Activated T-cell treated with anti-CD3 and anti-CD28 coated beads, Interleukin-2, amount 50 U/mL, for 1 hour (primary cell): ENCODE results near the gene PLXNA4.

Experiments used
- DNase-seq: peaks from one replicate; pipeline ENCODE4 v3.0.0-alpha.2; 2020

PLXNA4 gene

GRCh38 chr7:132533916-132534315 is 42.4 kb downstream of the PLXNA4 start:
- no peak for DNase-seq

DNA sequence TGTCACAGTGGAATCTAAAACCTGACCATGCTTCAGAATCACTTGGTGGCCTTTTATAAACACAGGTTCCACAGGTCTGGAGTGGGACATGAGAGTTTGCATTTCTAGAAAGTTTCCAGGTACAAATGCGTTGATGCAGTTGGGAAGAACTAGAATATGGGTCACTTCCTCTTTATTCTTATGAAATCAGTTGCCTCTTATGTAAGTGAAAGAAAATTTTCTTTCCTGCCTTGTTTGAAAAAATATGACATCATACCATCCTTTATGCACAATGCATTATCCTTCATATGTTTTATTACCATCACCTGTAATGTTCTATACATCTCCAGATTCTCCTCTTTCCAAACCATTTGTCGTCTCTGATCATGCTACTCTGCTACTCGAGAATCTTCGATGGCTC is 44.0 kb downstream of the PLXNA4 start:
- no peak for DNase-seq

DNA sequence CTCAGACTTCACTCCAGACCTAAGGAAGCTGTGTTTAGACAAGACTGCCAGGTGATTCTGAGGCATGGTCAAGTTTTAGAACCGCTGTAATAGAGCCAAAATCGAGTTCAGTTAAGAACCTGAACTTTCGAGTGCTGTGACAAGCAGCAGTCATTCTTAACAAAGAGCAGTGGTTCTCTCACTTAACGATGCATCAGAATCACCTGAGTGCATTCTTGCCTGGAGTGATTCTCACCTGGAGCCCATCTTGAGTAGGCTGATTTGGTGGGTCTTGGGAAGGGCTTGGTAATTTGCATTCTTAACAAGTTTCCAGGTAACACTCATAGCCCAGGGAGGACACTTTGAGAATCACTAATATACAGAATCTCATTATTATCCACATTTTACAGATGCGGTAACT is 44.7 kb downstream of the PLXNA4 start:
- DNase-seq = no peak

GRCh38 chr7:132528695-132529094 is 47.6 kb downstream of the PLXNA4 start:
- DNase-seq = no peak

- DNase-seq = no peak
Measured at GRCh38 chr7:132527467-132528410, 48.5 kb downstream of the PLXNA4 start.

GRCh38 chr7:132526111-132526740 is 50.0 kb downstream of the PLXNA4 start:
- no peak for DNase-seq

DNA sequence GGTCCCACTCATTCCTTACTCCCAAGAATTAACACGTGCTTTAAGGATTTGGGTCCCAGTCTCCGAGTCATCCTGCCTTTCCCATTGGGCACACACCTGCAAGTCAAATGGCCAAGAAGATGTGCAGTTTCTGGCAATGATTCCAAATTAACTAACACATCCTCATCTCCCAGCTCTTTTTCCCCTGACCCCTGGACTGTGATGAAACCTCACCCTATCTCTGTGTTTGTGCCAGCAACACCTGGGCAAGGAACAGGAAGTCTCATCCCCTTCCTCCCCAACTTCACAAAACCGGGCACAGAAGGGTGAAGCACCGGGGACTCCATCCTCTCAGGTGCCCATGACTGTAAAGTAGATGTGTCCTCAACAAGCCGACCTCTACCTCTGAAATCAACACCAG is 54.8 kb downstream of the PLXNA4 start:
- no peak for DNase-seq

- DNase-seq = no peak
Measured at GRCh38 chr7:132520591-132521280, 55.5 kb downstream of the PLXNA4 start.

DNA sequence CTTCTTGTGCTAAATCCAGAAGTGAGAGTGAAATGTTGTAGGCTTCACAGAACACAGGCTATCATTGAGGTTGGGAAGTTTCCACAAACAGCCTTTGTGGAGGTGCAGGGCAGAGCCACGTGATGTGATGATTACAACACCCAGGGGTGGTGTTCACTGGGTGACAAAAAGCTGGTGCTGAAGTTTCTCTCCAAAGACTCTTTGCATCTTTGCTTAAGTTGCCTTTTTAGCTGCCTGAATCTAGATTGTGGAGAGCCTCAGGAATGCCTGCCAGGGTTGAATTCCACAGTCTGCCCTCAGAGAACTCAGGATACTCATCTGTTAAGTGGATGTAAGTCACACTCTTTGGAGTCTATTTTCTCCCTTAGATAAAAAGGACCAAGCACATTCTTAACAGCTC is 56.3 kb downstream of the PLXNA4 start:
- DNase-seq = no peak

DNA sequence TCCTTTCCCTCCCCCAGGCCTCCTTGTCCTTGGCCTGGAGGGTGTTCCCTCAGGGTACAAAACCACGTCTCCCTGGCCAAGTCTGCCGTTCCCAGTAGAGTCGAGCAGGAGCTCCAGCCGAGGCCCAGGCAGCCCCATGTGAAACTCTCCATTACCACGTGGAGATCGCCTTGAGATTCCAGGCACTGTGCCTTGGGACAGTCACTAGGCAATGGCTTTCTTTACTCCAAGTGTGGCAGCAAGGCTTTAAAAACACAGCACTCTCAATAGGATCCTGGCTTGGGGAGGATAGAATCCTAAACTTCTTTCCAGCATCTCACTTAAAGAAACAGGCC is 57.5 kb downstream of the PLXNA4 start:
- no peak for DNase-seq

DNA sequence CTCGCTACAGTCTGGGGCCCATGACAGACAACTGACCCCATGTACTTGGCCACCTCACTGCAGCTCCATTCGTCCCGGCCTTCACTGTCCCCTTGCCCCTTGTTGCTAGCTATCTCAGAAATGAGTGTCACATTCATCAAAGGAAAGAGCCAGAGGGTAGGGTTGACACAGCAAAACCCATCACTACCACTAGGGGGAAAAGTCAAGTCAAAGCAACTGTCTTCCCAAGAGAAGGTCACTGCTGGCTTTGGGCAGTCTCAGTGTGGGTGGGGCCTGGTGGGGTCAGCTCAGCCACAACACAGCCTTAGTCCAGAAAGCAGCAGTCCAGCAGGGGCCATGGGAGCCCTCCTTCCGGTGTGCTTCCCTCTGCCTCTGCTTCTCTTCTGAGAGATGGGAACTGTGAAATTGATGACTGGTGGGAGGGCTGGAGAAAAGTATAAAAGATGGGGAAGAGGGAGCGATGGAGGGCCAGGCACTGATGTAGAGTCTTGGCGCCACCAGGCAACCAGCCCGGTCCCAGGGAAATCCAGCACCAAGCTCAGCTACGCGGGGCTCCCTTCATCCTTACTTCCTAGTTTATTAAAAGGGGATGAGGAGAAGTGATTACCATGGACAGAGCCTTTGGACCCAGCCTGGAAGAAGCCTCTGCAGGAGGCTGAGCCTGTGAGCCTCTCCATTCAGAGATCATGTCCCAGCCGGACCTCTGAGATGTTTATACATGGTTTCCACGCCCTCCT is 58.0 kb downstream of the PLXNA4 start:
- no peak for DNase-seq

DNA sequence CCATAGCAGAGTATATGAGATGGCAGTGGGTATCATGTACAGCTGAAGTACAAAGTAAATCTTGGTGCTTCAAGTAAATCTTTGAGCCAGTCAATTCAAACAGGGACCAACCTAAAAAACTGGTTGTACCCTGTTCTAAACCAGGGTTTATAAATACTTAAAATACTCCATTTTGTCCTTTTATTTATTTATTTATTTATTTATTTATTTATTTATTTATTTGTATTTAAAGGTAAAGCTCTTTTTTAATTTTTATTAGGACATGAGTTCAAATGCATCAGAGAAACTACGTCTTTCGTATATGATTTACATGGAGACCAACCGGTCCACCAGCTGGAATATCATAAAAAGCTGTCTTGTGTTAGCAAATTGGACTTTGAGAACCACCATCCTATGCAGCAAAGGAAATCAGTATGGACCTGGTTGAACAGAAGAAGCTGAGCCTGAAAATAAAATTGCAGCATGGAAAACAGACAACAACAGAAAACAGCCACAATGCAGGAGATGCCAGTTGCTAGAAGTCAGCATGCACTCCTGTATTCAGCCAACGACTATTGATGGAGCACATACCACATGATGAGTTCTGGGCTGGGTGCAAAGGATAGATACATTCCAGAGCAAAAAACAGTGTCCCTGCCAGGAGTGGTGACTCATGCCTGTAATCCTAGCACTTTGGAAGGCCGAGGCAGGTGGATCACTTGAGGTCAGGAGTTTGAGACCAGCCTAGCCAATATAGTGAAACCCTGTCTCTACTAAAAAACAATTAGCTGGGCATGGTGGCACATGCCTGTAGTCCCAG is 60.0 kb downstream of the PLXNA4 start:
- DNase-seq = no peak

DNA sequence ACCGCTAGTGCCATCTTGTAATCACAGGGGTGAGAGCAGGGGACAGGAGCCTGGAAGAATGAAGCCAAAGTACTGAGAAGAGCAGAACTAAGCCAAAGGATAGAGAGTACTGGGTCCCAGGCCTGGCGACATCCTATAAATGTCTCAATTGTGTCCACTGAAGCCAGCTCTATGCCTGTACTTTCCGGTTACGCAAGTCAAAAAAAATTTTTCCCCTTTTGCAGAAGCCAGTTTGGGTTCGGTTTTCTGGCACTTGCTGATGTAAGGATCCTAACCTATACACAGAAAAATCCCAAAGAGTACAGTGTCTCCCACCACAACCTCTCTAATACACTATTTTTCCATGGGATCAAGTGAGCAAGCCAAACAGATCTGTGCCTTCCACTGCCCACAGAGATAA is 61.1 kb downstream of the PLXNA4 start:
- no peak for DNase-seq

DNA sequence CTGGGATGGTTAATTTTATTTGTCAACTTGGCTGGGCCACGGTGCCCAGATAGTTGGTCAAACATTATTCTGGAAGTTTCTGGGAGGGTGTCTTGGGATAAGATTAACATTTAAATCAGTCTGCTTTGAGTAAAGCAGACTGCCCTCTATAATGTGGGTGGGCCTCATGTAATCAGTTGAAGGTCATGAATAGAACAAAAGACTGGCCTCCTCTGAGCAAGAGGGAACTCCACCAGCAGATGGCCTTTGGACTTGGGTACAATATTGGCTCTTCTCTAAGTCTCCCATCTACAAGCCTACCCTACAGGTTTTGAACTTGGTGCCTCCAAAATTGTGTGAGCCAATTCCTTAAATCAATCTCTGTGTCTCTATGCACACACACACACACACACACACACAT is 61.8 kb downstream of the PLXNA4 start:
- DNase-seq = no peak

DNA sequence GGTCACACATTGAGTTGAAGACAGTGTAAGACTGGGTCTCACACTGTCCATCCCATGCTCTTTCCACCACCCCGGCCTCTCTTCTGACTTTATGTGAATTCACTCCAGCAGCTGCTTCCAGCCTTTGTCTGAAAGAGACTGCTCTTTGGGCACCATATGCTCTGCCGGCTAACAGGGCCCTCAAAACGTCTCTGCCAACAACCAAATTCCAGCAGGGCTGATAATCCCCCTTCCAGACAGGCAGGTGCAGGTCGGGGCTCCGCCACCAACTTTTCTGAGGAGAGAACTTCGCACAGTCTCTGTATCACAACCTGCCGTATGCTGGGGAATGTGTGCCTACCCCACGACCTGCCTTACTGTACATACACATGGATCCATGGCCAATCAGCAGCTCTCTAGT is 64.3 kb downstream of the PLXNA4 start:
- no peak for DNase-seq

DNA sequence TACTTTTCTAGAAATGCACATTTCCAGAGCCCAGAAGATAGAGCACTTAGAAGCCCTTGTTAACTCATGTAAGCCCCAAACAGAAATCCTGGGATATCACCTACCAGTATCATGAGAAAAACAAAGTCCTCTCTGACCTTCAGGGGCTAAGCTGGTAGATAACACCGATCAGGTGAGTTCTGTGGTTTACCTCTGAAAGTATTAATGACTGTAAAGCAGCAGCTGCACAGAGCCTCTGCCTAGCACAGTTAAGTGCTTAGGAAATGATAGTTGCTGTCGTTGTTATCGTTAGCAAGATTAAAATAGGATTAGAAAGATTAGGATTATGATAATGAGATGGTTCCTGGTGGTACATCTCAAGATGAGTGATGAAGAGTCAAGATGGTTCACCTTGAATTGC is 64.9 kb downstream of the PLXNA4 start:
- no peak for DNase-seq

GRCh38 chr7:132509643-132510042 is 66.6 kb downstream of the PLXNA4 start:
- no peak for DNase-seq

GRCh38 chr7:132508724-132509353 is 67.4 kb downstream of the PLXNA4 start:
- no peak for DNase-seq

DNA sequence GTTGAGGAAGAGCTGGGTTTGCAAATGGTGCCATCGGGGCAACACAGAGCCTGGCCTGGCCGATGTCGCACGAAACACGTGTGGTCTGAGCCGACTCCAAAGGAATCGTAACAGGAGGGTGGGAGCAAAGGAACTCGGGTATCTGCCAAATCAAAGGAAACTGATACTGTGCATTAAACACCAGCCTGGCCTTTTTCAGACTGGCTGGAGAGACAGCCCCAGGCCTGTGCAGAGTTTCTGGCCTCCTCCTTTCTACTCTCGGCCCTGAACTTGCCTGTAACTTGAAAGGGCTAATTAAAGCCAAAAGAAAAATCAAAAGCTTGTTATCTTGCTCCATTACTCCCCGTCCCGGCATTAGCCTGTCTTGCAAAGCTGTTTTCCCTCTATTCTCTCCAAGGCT is 71.4 kb downstream of the PLXNA4 start:
- no peak for DNase-seq

DNA sequence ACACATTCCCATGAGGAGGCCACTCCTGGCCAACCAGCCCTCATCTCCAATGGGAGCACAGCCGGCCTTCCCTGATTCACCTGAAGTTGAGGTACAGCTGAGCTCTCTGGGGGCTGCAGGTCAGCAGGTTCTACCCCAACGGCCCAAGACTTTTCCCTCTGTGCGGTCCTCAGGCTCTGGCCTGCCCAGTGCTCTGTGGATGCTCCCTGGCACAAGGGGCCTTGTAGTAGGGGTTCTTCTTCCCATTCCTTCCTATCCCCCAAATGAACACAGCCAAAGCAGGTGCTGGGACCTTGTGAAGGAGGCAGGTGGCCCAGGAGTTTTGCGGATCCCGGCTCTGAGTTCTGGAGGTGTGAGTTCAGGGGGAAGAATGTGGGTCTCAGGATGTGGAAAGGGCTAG is 72.2 kb downstream of the PLXNA4 start:
- DNase-seq = no peak

DNA sequence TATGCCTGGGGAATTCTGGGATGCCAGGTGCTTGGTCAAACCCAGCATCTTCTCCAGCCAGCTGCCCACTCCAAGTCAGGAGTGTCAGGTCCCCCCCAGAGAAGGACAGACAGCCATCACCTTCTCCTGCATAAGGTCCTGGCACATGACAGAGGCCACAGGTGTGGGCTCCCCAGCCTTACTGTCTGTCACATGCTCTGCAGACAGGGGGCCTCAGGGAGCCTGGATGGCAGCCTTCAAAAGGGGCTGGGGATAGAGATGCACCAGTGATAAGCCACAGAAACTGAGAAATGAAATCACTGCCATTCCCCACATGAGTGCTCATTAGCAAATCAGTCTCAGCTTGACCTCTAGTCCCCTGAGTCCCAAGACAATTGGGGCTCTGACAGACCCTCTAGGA is 72.9 kb downstream of the PLXNA4 start:
- no peak for DNase-seq

GRCh38 chr7:132501956-132502355 is 74.3 kb downstream of the PLXNA4 start:
- DNase-seq = no peak
